NCI-H460 (cell line): ENCODE measurements around the gene NR2C2AP. TPM values are rescaled to one million over a fixed set of nuclear protein-coding genes. Genes with fewer than 3 reads are reported as not detected.
"Not testable (repeated sequence)": the region's sequence is repeated elsewhere in the genome, so short reads cannot be mapped to it uniquely, and the experiment has no call there.

Experiments used
- DNase-seq: peaks from one replicate; pipeline ENCODE4 v3.0.0-alpha.2; 2016; ENCODE audit warnings: low read depth; ENCODE audit errors: extremely low read depth
- polyA plus RNA-seq: library from polyadenylated mRNA; depleted of rRNA; stranded (reverse); fragments of >200 nt; gene quantifications from 2 replicates; pipeline ENCODE4 v1.2.3, GENCODE V29; 2014; cell fraction: nucleus; rRNA removed
- total RNA-seq: library from RNA; depleted of rRNA; stranded (reverse); fragments of >200 nt; shearing (Covaris generic); gene quantifications from 2 replicates; pipeline ENCODE4 v1.2.3, GENCODE V29; 2014; rRNA removed

NR2C2AP gene
- total RNA-seq: 22.3 and 25.3 TPM in 2 replicates
- 45.1 and 60.0 TPM in 2 replicates for polyA plus RNA-seq

DNA sequence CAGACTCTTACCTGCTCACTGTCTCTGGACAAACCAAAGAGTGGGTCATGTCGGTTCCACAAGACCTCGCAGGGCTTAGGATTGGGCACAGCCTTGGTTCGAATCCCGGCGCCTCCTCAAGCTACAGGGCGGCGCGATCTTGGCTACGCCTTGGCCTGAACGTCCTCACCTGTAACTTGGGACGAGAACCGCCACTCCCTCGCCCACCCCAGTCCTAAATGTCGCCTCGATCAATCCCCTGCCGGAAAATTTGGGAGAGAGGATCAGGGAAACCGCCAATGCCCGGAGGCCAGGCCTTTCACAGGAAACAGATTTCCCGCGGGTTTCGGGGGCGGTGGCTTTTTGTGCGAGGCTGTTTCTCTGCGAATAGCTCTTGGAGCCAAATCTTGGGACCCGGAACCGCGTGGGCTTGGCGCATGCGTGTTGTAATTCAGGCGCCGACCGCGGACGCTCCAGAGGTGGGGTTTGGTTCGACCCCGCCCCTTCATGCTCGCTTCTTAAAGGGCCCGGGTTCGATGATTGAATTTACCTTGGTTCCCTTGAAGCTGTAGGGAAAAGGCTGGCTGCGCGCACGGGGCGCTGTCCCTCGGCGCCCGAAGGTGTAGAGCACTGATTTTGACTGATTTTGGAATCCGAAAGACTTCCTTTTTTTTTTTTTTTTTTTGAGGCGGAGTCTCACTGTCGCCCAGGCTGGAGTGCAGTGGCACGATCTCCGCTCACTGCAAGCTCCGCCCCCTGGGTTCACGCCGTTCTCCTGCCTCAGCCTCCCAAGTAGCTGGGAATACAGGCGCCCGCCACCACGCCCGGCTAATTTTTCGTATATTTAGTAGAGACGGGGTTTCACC is at the start of gene NR2C2AP:
TSS of gene NR2C2AP (minus strand) at position 403 of the 845 bp plus-strand sequence. CDS start at position 49, 354 bp downstream.
- peak; percentile 77 for DNase-seq

GRCh38 chr19:19250196-19250801 is 47.1 kb upstream of the NR2C2AP start:
- DNase-seq: no peak

DNA sequence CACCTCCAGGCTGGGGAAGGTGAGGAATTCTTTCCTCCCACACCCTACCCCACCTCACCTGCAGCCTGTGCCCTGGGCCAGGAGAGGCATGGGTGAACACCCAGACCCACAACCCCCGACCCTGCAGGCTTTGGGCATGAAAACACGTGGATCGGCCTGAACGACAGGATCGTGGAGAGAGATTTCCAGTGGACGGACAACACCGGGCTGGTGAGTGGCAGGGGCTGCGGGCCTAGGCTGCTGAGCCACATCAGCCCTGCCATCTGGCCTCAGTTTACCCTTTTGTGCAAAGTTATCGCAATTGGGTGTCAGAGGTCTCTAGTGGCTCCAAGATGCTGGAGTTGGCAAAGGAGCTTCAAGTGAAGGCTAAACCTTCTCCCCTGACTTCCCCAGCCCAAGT is 37.3 kb upstream of the NR2C2AP start:
- DNase-seq: no peak

GRCh38 chr19:19239675-19240074 is 36.5 kb upstream of the NR2C2AP start:
- DNase-seq: no peak

DNA sequence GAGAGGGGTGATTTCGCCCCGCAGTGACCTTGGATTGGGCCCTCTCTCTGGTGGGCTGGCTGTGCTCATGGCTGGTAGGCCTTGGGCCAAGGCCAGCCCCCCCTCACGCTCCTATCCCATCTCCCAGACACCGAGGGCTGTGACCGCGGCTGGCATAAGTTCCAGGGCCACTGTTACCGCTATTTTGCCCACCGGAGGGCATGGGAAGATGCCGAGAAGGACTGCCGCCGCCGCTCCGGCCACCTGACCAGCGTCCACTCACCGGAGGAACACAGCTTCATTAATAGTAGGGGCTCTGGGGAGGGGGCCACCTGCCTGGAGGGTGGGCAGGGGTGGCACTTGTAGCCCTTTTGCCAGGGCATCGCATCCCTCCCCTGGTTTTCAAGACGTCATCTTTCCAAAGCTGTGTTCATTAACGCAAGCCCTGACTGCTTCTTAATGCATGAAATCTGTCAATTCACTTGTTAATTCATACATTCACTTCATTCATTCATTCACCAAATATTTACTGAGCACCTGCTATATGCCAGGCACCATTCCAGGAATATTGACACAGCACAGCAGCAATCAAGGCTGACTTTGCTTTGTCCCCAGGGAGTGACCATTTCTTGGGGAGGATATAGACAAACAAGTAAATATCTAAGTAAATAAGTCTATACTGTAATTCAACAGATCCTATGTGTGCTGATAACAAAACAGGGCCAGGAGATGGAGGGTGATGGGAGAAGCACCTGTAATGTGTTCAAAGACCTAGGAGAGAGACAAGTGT is 35.1 kb upstream of the NR2C2AP start:
- no peak for DNase-seq

DNA sequence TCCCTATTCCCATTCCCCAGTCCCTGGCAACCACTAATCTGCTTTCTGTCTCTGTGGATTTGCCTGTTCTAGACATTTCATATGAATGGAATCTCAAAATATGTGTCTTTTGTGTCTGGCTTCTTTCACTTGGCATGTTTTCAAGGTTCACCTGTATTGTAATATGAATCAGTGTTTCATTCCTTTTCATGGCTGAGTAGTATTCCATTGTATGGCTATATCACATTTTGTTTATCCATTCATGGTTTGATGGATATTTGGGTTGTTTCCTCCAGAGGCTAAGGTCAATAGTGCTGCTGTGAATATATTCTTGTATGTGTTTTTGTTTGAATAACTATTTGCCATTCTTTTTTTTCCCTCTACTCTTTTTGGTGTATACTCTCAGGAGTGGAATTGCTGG is 33.0 kb upstream of the NR2C2AP start:
- no peak for DNase-seq

DNA sequence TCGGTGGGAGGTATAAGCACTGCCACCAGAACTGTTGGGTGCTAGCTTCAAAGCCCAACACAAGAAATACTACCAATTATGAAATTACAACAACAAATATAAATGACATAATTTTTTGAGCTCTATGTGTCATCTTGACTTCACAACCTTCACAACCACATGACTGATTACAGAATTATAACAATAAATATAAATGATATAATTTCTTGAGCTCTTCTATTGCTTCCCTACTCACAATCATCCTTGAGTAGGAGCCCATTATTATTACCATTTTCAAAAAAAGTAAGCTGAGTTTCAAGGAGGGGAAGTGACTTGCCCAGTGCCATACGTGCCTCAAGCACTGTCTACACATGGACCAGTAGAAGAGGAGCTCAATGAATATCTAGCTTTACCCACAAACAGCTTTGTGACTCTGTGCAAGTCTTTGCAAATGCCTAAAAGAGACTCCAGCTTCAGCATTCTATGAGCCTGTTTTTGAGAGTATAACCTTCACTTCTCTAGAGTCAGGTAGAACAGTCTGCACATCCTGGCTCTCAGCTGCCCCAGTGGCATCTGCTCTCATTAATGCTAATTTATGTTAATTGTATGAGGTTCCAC is 31.1 kb upstream of the NR2C2AP start:
- no peak for DNase-seq

DNA sequence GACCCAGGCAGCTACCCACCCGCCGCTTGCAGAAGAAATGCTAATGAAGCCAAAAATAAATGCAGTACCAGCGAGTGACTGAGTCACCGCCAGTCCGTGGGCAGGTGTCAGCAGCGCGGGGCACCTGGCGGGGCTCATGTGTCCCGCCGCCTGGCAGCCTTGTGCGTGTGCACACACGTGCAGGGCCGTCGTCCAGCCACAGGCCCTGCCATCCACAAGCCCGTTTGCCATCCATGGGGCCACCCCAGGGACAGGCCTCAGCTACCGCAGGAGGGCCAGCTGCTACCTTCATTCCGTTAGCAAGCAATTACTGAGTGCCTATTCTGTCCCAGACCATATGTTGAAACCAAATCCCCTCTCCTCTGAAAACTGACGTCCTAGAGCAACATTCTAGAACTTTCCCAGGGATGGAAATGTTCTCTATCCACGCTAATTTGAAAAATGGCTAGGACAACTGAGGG is 29.1 kb upstream of the NR2C2AP start:
- no peak for DNase-seq

DNA sequence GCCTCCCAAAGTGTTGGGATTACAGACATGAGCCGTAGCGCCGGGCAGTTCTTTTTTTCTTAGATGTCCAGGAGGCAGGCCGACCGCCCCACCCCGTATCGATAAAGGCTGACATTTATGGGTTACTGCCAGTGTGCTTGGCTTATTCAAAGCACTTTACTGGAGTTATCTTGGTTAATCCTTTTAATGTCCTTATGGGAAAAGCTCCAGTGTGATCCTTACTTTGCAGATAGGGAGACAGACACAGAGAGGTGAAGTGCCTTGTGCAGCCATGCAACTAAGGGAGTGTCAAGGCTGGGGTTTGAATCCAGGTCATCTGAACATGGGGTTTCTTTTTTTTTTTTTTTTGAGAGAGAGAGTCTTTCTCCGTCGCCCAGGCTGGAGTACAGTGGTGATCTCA is 27.8 kb upstream of the NR2C2AP start:
- no peak for DNase-seq

DNA sequence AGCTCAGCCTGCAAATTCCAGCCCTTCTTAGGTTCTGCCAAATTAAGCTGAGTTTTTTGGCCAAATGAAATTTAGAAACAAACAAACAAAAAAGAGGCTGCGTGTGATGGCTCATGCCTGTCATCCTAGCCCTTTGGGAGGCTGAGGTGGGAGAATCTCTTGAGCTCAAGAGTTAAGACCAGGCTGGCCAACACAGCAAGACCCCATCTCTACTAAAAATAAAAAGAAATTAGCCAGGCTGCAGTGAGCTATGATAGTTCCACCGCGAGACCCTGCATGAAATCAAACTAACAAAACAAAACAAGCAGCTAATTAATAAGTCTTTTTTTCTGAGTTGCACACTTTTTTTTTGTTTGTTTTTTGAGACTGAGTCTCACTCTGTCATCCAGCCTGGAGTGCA is 26.5 kb upstream of the NR2C2AP start:
- no peak for DNase-seq

- no peak for DNase-seq
Observed at GRCh38 chr19:19227217-19227616, 24.0 kb upstream of the NR2C2AP start.

DNA sequence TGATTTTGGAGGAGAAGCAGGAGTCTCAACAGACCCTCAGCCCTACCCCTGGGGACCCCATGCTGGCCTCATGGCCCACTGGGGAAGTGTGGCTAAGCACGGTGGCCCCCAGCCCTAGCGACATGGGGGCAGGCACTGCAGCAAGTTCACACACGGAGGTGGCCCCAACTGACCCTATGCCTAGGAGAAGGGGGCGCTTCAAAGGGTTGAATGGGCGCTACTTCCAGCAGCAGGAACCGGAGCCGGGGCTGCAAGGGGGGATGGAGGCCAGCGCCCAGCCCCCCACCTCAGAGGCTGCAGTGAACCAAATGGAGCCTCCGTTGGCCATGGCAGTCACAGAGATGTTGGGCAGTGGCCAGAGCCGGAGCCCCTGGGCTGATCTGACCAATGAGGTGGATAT is 23.4 kb upstream of the NR2C2AP start:
- DNase-seq: no peak

DNA sequence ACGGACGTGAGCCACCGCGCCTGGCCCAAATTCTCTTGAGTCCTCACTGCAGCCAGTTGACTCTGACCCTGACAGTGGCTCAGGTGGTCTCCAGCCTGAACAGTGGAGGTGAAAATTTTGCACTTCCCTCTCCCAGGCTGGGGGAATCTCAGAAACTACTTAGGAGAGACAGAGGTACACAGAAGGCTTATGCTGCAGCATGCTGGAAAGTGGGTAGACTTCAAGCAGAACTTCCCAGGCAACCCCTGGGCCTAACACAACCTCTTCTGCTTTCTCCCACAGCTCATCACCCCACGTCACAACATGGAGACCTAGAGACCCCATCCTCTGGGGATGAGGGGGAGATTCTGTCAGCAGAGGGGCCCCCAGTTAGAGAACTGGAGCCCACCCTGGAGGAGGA is 23.0 kb upstream of the NR2C2AP start:
- DNase-seq: no peak

DNA sequence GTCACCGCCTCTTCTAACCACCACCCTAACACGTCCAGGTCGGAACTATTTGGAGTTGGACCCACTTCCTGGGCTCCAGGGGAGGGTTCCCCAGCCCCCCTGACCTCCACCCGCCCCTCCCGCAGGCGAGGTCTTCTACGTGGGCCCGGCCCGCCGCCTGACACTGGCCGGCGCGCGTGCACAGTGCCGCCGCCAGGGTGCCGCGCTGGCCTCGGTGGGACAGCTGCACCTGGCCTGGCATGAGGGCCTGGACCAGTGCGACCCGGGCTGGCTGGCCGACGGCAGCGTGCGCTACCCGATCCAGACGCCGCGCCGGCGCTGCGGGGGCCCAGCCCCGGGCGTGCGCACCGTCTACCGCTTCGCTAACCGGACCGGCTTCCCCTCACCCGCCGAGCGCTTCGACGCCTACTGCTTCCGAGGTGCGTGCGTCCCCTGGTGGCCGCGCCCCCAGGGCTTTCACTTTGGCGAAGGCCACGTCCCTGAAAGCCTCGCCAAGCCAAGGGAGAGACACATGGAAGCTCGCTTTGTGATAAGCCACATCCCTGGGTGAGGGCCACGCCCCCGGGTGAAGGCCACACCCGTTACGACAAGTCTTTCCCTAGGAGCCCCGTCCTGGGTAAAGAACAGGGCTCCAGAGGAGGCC is 21.8 kb upstream of the NR2C2AP start:
- peak; percentile 79 for DNase-seq

DNA sequence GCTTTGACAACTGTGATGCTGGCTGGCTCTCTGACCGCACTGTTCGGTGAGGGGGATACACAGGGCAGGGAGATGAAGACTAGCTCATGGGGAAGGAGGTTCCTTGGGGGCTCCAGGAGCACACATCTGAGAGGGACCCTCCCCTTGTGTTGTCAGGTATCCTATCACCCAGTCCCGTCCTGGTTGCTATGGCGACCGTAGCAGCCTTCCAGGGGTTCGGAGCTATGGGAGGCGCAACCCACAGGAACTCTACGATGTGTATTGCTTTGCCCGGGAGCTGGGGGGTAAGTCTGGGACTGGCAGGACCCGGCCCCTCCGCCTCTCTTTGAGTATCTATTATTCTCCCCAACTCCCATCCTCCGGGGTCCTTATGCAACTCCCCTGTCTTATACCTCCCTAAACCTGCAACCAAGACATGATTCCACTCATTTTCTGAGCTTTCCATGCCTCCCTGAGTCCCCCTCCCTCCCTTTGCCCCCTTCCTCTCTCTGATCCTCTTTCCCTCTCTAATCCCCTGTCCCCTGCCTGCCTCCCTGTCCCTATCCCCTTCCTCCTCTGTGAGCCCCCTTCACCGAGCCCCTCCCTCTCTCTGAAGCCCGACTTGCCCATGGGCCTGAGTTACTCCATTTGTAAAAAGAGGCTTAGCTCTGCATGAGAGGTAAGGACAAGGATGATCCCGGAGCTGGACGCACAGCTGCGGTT is 21.1 kb upstream of the NR2C2AP start:
- DNase-seq: no peak

GRCh38 chr19:19223636-19224035 is 20.4 kb upstream of the NR2C2AP start:
- DNase-seq: no peak

GRCh38 chr19:19223060-19223459 is 19.8 kb upstream of the NR2C2AP start:
- DNase-seq: no peak

- DNase-seq: not testable (repeated sequence)
Observed at GRCh38 chr19:19221000-19221399, 17.8 kb upstream of the NR2C2AP start.

- DNase-seq: no peak
Observed at GRCh38 chr19:19218911-19219310, 15.7 kb upstream of the NR2C2AP start.

GRCh38 chr19:19217099-19217498 is 13.9 kb upstream of the NR2C2AP start:
- peak; percentile 23 for DNase-seq
